Left renal cortex interstitium (tissue), 4 donors: Measurements from ENCODE around the gene SNRNP27. TPM values are rescaled to one million over a fixed set of nuclear protein-coding genes. Genes with fewer than 3 reads are reported as not detected.
A peak's percentile ranks its signal among the peaks of the same experiment; 100 is the strongest.

ENCODE experiments used
- DNase-seq, 4 donors: peaks; one replicate each; pipeline ENCODE4 v3.0.0-alpha.2; 2013; ENCODE audit warnings: low read depth in 4 of 4, low spot score in 2 of 4, missing footprints in 1 of 4
- polyA plus RNA-seq, 4 donors: library from polyadenylated mRNA; unstranded; fragments of 120-200 nt; gene quantifications; one replicate each; pipeline ENCODE4 v1.2.1, GENCODE V29; 2013; ENCODE audit not compliant: insufficient read length in 4 of 4

The SNRNP27 gene
- polyA plus RNA-seq, 4 donors: 67.1 to 78.3 (median 71.1) TPM

- peak in 1 of 4 donors; percentile 13 for DNase-seq
Measured at GRCh38 chr2:69914950-69915945, 21.5 kb downstream of the SNRNP27 start, which contains the start of gene MXD1. TSS of gene MXD1 (plus strand) at chr2:69915109. CDS start at chr2:69915331, 222 bp downstream.

GRCh38 chr2:69916106-69916505 is 22.4 kb downstream of the SNRNP27 start:
- DNase-seq: no peak

- DNase-seq: no peak
Measured at GRCh38 chr2:69917852-69918251, 24.1 kb downstream of the SNRNP27 start.

DNA sequence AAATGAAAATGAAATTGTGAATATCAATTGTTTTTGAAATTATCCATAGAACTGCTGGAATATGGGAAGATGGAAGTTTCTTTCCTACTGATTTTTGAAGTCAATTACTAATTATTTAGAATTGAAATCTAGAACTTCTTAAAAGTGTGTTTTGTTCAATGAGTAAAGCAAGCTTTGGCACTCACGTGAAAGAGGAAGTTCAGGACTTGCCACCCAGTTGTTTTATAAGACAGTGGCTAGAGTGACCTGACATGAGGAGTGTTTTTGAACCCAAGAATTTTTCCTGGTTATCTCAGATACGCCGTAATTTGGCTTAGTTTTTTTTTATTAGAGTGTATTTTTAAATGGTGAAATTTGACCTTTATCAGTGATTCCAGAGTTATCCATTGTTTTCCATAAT is 24.6 kb downstream of the SNRNP27 start:
- no peak for DNase-seq

DNA sequence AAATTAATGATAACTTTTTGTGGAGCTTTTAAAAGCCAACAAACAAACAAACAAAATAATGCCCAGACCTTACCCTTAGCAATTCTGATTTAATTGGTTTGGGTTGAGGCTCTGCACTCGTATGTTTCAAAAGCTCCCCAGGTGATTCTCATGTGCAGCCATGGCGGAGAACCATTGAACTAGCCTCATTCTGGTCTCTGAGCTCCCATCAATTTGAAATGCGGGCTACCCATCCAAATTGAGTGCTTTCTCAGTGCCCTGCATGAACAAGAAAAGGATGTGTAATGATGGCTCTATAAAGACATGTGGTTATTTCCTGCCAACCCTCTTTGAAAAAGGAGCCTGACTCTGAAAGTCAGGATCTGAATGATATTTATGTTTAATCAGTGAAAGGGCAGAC is 29.4 kb downstream of the SNRNP27 start:
- no peak for DNase-seq

DNA sequence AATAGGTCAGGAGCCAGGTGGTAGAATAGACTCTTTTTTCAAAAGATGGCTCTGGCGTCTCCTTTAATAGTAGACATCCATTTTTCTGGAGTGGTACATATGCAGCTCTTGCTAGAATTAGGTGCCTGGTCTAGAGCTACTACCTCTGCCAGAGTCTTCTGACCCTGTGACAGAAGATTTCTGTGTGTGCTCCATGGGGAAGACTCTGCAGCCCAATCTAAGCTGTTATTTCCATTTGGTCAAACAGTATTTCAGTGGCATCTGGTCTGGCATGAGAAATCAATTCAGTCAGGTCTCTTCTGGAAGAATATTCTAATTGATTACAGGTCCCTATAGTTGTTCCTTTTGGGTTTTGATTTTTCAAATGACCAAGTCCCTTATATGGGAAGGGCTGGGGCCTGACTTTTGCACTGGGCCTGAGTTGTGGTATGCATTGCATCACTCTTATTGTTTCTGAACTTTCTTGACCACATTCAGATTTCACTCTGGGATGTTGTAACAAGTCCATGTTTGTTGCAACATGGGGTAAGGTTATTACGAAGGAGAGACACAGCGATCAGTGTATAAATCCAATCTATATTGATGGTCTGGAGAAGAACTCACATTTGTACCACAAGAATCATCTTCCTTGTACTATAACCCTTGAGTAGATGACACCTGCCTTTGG is 33.2 kb downstream of the SNRNP27 start:
- no peak for DNase-seq

GRCh38 chr2:69931832-69932595 is 38.3 kb downstream of the SNRNP27 start:
- DNase-seq: no peak

DNA sequence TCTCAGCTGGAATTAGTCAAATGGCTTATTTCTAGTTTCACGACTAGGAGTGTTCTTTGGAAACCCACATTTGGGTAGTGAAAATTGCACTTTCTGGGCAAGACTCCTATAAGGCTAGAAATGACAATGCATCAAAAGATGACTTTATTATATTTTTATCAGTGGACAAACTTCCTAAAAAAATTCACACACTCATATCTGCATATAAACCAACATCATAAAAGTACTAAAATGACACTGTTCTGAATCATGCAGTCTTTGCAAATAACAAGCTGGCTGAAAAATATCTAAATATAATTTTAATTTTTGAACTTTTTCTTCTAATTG is 38.8 kb downstream of the SNRNP27 start:
- no peak for DNase-seq

- no peak for DNase-seq
Measured at GRCh38 chr2:69933254-69933828, 39.6 kb downstream of the SNRNP27 start.

- no peak for DNase-seq
Measured at GRCh38 chr2:69933839-69934613, 40.3 kb downstream of the SNRNP27 start.

- DNase-seq: no peak
Measured at GRCh38 chr2:69934614-69934908, 40.8 kb downstream of the SNRNP27 start.

- DNase-seq: no peak
Measured at GRCh38 chr2:69935011-69935410, 41.3 kb downstream of the SNRNP27 start.

GRCh38 chr2:69936906-69937305 is 43.1 kb downstream of the SNRNP27 start:
- no peak for DNase-seq

- DNase-seq: no peak
Measured at GRCh38 chr2:69937968-69938367, 44.2 kb downstream of the SNRNP27 start.

- DNase-seq: no peak
Measured at GRCh38 chr2:69939722-69940121, 46.0 kb downstream of the SNRNP27 start.

DNA sequence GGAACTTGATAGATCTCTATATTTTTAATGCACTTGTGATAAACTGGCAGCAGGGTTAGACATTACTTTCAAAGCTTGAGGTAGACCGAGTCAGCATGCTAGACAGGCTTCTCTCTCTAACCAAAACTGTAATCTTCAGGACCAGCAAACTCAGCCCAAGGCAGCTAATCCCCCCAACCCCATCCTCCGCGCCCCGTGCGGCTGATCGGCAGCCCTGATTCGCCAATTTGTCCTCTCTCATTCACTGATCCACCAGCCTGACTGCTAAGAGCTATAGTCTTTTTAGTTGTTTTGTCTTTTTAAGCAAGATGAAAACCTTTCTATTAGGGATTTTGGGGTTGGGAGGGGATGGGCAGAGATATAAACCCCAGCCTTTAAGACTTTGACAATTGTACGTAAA is 46.9 kb downstream of the SNRNP27 start:
- no peak for DNase-seq

DNA sequence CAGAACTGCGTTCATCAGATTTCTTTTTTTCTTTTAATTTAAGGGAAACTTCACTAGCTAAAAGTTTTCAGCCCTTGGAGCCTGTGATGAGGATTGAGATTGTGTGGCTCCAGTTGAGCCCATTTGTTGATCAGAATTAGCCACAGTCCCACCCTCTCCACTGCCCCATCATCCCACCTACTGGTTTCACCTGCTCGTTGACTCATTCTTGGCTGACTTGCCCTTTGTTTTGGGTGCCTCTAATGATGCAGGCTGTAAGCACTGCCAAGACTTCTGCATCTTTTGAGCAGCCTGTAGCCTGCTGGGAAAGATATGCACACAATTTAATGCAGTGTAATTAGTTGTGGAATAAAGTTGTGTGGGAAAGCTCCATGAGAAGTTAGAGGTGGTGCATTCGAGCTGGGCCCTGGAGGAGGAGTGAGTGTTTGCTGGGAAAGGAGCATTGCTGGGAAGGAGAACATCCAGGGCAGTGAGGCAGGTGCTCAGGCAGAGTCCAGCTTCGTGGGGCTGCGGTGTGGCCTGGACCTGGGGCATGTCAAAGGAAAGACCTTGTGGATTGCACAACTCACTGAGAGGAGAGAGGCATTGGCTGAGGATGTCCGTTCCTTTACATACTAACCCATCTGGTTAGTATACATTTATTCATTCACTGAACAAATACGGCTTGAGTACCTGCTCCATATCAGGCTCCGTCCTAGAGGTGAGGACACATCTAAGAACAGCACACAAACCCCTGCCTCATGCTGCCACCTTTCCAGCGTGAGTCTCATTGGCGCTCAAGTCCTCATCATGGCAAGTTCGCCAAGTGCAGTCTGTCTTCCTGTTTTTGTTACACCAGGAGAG is 49.5 kb downstream of the SNRNP27 start:
- no peak for DNase-seq

GRCh38 chr2:69943843-69944525 is 50.2 kb downstream of the SNRNP27 start:
- no peak for DNase-seq

GRCh38 chr2:69944756-69945155 is 51.0 kb downstream of the SNRNP27 start:
- no peak for DNase-seq
